BJ (cell line): Measurements from ENCODE around the gene HCRT. TPM values are rescaled to one million over a fixed set of nuclear protein-coding genes. Genes with fewer than 3 reads are reported as not detected.
"Not testable (repeated sequence)": the region's sequence is repeated elsewhere in the genome, so short reads cannot be mapped to it uniquely, and the experiment has no call there.

Experiments
- CTCF ChIA-PET: fragments of 350-600 bp; formaldehyde crosslinking; extraction: SDS; loops from one replicate; lab custom pipeline; 2021; ENCODE audit warnings: antibody characterized with exemption, inconsistent platforms; lab: Yijun Ruan, JAX
- POLR2A ChIA-PET: fragments of 300-600 bp; sonication (Branson Sonifier 250); formaldehyde crosslinking; extraction: SDS; loops from one replicate; lab custom pipeline; 2021; ENCODE audit warnings: antibody characterized with exemption; lab: Charles Lee
- DNase-seq: peaks from one replicate; pipeline ENCODE4 v3.0.0-alpha.2; 2011; ENCODE audit warnings: low read depth
- H3K27me3 ChIP-seq: 2 replicates; pipeline ENCODE4 v1.6.0; 2011; ENCODE audit warnings: low read length; ENCODE audit not compliant: control insufficient read depth, insufficient read depth
- H3K36me3 ChIP-seq: 2 replicates; pipeline ENCODE4 v1.5.1; 2011; ENCODE audit warnings: low read length; ENCODE audit not compliant: control insufficient read depth, insufficient read depth
- H3K4me3 ChIP-seq: 2 replicates; pipeline ENCODE4 v1.5.1; 2011; ENCODE audit warnings: low read depth, mild to moderate bottlenecking, control low read depth, low read length
- polyA plus RNA-seq: library from polyadenylated mRNA; depleted of rRNA; stranded (reverse); fragments of >200 nt; gene quantifications from 2 replicates; pipeline ENCODE4 v1.2.3, GENCODE V29; 2011
- TF ChIP-seq, protein P1 (sequence below): IDR thresholded peaks from 2 replicates; pipeline ENCODE4 v1.5.1; 2011; ENCODE audit warnings: low read depth, mild to moderate bottlenecking, control low read depth, inconsistent platforms, low read length, moderate library complexity; ENCODE audit not compliant: insufficient read depth

HCRT gene
- polyA plus RNA-seq, 1 experiment, result not detected

GRCh38 chr17:42188749-42189650 lies 3.7 kb upstream of the HCRT start:
- ChIA-PET CTCF (interaction anchor here (0.6 to 2.2 kb wide), 5 partner anchors 8 to 338 kb away, joined by 3 to 6 read pairs (median 3); partner anchors contain the start of genes KCNH4 and NKIRAS2), POLR2A (no interaction called here)
- H3K27me3 ChIP-seq, result no peaks in the 10 kb centered on the region
- H3K36me3 ChIP-seq, result no peaks in the 10 kb centered on the region
- DNase-seq, result no peak
- H3K4me3 ChIP-seq, result no peak overlapping the region
- TF ChIP-seq, protein P1, sequence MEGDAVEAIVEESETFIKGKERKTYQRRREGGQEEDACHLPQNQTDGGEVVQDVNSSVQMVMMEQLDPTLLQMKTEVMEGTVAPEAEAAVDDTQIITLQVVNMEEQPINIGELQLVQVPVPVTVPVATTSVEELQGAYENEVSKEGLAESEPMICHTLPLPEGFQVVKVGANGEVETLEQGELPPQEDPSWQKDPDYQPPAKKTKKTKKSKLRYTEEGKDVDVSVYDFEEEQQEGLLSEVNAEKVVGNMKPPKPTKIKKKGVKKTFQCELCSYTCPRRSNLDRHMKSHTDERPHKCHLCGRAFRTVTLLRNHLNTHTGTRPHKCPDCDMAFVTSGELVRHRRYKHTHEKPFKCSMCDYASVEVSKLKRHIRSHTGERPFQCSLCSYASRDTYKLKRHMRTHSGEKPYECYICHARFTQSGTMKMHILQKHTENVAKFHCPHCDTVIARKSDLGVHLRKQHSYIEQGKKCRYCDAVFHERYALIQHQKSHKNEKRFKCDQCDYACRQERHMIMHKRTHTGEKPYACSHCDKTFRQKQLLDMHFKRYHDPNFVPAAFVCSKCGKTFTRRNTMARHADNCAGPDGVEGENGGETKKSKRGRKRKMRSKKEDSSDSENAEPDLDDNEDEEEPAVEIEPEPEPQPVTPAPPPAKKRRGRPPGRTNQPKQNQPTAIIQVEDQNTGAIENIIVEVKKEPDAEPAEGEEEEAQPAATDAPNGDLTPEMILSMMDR, result no peak

GRCh38 chr17:42187833-42188232 lies 2.6 kb upstream of the HCRT start:
- TF ChIP-seq, protein P1, result no peak
- Histone ChIP-seq H3K4me3 (no peak overlapping the region), H3K27me3 (0 out of 2 replicates have a peak, but pooled peaks cover 1% of the 10 kb centered on the region), H3K36me3 (no peaks in the 10 kb centered on the region)
- ChIA-PET POLR2A (no interaction called here), CTCF (interaction anchor here (0.6 to 2.2 kb wide), 3 partner anchors 9 to 340 kb away, joined by 3 to 6 read pairs (median 4); partner anchors contain the start of gene NKIRAS2)
- no peak for DNase-seq

GRCh38 chr17:42186191-42186590 lies 939 bp upstream of the HCRT start:
- DNase-seq, H3K4me3 ChIP-seq, H3K27me3 ChIP-seq, POLR2A ChIA-PET, H3K36me3 ChIP-seq: not testable (repeated sequence)
- CTCF ChIA-PET, result interaction anchor here (1.6 to 4.0 kb wide), 2 partner anchors 9 to 89 kb away, joined by 3 to 35 read pairs; partner anchors contain the start of gene GHDC

- CTCF ChIA-PET, result interaction anchor here (1.6 to 4.0 kb wide), 2 partner anchors 9 to 90 kb away, joined by 3 to 35 read pairs; partner anchors contain the start of gene GHDC
- POLR2A ChIA-PET, result no interaction called here
- TF ChIP-seq, protein P1, result no peak
- no peak overlapping the region for H3K4me3 ChIP-seq
- peaks cover 7% of the 10 kb centered on the region for H3K27me3 ChIP-seq
- no peaks in the 10 kb centered on the region for H3K36me3 ChIP-seq
- no peak for DNase-seq
Observed at GRCh38 chr17:42185621-42185930, 324 bp upstream of the HCRT start.

DNA sequence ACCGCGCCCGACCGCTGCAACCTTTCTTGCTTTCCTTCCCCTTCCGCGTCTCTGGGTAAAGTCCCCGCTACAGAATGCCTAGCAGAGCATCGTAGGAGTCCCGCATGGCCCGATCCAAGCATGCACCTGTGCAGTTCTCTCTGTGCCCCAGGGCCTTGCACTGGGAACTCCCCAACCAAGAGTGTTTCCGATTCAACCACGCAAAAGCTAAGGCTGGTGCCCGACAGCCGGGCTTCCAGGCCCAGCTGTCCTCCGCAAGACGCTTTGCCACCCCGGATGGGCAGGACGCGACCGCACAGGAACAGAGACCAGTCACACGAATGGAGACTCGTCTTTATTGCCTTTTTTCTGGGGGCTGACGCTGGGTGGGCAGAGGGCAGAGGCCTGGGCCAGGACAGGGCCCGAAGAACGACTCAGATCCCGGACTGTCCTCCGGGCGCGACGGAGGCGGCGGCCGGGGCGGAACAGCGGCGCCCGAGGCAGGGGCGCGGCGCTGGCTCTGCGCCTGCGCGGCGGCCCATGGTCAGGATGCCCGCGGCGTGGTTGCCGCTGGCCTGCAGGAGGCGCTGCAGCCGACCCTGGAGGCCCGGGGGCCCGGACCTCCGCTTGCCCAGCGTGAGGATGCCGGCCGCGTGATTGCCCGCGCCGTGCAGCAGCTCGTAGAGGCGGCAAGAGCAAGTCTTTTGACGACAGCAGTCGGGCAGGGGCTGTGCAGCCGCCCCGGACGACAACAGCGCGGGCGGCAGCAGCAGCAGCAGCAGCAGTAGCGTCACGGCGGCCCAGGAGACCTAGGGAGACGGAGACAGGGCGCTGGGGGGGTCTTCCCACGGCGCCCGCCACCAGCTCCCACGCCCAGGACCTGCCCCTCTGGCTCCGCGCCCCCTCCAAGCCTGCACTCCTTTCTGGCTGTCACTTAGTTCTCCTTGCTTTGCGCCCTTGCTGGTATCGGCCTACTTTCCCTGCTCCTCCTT lies 1.2 kb downstream of the HCRT start:
- Histone ChIP-seq H3K27me3 (peaks cover 21% of the 10 kb centered on the region), H3K4me3 (peak overlapping the region; percentile 46), H3K36me3 (no peaks in the 10 kb centered on the region)
- TF ChIP-seq, protein P1, result peak; percentile 59
- no peak for DNase-seq
- CTCF ChIA-PET, result interaction anchor here (0.6 to 4.7 kb wide), 11 partner anchors 11 to 346 kb away, joined by 3 to 35 read pairs (median 3); partner anchors contain the start of genes GHDC and KAT2A
- POLR2A ChIA-PET, result no interaction called here
